ENCODE data around the gene SLC28A1. TPM values are rescaled to one million over a fixed set of nuclear protein-coding genes. Genes with fewer than 3 reads are reported as not detected.
"Not testable (repeated sequence)": the region's sequence is repeated elsewhere in the genome, so short reads cannot be mapped to it uniquely, and the experiment has no call there.

SLC28A1 gene
- total and polyA plus RNA-seq, 4 donors: 0.09 to 39.7 (median 18.3) TPM

DNA sequence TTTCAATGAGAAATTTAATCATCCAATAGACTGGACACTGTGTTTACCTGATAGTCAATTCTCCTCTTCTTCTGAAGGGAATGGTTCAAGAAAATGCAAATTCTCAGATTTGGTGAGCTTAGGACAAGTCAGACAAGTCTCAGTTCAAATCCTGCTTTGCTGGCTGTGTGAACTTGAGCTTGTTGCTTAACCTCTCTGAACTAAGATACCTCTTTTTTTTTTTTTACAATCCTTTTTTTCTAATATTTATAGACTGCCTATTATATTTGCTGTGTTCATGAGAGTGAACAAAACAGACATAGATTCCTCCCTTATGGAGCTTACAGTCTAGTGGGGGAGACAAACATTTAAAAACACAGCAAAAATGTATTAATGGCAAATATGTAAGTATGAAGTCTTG lies 8.2 kb upstream of the SLC28A1 start:
- Histone ChIP-seq H3K9ac (ENCODE audit: low read depth in 1 of 2, low read length in 2 of 2) (no peak overlapping the region), H3K36me3 (ENCODE audit: control insufficient read depth in 4 of 4, insufficient read depth in 3 of 4, low read depth in 1 of 4, low read length in 3 of 4) (no peaks in the 10 kb centered on the region), H3K4me1 (ENCODE audit: control insufficient read depth in 4 of 4, insufficient read depth in 4 of 4, low read length in 3 of 4) (peaks cover 0 to 8% (median 4%) of the 10 kb centered on the region in 4 donors), H3K4me3 (ENCODE audit: low read depth in 1 of 3, low read length in 3 of 3) (no peak overlapping the region), H3K27ac (ENCODE audit: low read depth in 1 of 2, low read length in 2 of 2) (no peak overlapping the region), H3K27me3 (ENCODE audit: control insufficient read depth in 4 of 4, insufficient read depth in 4 of 4, low read length in 3 of 4) (no peaks in the 10 kb centered on the region), H3K9me3 (ENCODE audit: control insufficient read depth in 4 of 4, low read length in 3 of 4) (no peaks in the 10 kb centered on the region)
- no peak for TF ChIP-seq TAF1 (conservative IDR thresholded peaks at IDR 0.05)
- TF ChIP-seq FOXA1 (IDR thresholded peaks at IDR 0.05): no peak
- no peak for TF ChIP-seq JUND (IDR thresholded peaks at IDR 0.05)
- TF ChIP-seq SP1 (IDR thresholded peaks at IDR 0.05): no peak
- no peak for TF ChIP-seq GABPA (IDR thresholded peaks at IDR 0.05 in 1 of 2, conservative IDR thresholded peaks at IDR 0.05 in 1 of 2)
- no peak for TF ChIP-seq HNF4G (IDR thresholded peaks at IDR 0.05)
- TF ChIP-seq, protein P1, sequence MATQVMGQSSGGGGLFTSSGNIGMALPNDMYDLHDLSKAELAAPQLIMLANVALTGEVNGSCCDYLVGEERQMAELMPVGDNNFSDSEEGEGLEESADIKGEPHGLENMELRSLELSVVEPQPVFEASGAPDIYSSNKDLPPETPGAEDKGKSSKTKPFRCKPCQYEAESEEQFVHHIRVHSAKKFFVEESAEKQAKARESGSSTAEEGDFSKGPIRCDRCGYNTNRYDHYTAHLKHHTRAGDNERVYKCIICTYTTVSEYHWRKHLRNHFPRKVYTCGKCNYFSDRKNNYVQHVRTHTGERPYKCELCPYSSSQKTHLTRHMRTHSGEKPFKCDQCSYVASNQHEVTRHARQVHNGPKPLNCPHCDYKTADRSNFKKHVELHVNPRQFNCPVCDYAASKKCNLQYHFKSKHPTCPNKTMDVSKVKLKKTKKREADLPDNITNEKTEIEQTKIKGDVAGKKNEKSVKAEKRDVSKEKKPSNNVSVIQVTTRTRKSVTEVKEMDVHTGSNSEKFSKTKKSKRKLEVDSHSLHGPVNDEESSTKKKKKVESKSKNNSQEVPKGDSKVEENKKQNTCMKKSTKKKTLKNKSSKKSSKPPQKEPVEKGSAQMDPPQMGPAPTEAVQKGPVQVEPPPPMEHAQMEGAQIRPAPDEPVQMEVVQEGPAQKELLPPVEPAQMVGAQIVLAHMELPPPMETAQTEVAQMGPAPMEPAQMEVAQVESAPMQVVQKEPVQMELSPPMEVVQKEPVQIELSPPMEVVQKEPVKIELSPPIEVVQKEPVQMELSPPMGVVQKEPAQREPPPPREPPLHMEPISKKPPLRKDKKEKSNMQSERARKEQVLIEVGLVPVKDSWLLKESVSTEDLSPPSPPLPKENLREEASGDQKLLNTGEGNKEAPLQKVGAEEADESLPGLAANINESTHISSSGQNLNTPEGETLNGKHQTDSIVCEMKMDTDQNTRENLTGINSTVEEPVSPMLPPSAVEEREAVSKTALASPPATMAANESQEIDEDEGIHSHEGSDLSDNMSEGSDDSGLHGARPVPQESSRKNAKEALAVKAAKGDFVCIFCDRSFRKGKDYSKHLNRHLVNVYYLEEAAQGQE (IDR thresholded peaks at IDR 0.05): no peak
- DNase-seq (ENCODE audit: low spot score): no peak

DNA sequence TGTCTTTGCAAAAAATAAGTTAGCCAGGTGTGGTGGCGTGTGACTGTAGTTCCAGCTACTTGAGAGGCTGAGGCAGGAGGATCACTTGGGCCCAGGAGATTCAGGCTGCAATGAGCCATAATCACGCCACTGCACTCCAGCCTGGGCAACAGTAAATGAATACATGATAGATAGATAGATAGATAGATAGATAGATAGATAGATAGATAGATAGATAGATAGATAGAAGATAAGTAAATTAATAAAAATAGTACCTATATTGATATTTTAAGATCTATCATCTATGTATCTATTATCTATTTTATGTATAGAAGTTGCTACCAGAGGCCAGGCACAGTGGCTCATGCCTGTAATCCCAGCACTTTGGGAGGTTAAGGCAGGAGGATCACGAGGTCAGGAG lies 6.8 kb upstream of the SLC28A1 start:
- H3K9me3 ChIP-seq (ENCODE audit: control insufficient read depth in 4 of 4, low read length in 3 of 4); H3K9ac ChIP-seq (ENCODE audit: low read depth in 1 of 2, low read length in 2 of 2); H3K4me3 ChIP-seq (ENCODE audit: low read depth in 1 of 3, low read length in 3 of 3); DNase-seq (ENCODE audit: low spot score); H3K27ac ChIP-seq (ENCODE audit: low read depth in 1 of 2, low read length in 2 of 2); H3K36me3 ChIP-seq (ENCODE audit: control insufficient read depth in 4 of 4, insufficient read depth in 3 of 4, low read depth in 1 of 4, low read length in 3 of 4); H3K27me3 ChIP-seq (ENCODE audit: control insufficient read depth in 4 of 4, insufficient read depth in 4 of 4, low read length in 3 of 4); H3K4me1 ChIP-seq (ENCODE audit: control insufficient read depth in 4 of 4, insufficient read depth in 4 of 4, low read length in 3 of 4): not testable (repeated sequence)
- 94% methylated on average over 3 of the region's 3 CpGs for WGBS

DNA sequence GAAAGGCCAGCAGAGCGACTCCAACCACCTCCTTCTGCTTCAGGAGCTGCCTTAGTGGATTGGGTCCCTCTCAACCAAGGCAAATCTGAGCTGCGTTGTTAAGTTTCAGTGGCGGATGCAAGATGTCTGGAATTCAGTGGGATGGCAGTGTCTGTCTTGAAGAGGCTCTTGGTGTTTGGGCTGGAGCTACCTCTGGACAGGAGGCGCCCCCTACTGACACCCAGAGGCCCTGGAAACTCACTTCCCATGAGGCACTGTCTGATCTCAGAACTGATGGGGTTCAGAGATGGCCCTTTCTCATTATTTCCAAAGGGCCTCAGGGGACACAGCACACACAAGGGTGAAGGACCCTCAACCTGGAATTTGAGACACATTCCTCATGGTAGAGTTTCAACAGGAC lies 6.0 kb upstream of the SLC28A1 start:
- no peak overlapping the region for H3K9ac ChIP-seq (ENCODE audit: low read depth in 1 of 2, low read length in 2 of 2)
- peaks cover 0 to 10% (median 5%) of the 10 kb centered on the region in 4 donors for H3K4me1 ChIP-seq (ENCODE audit: control insufficient read depth in 4 of 4, insufficient read depth in 4 of 4, low read length in 3 of 4)
- no peak overlapping the region for H3K27ac ChIP-seq (ENCODE audit: low read depth in 1 of 2, low read length in 2 of 2)
- DNase-seq (ENCODE audit: low spot score): peak; percentile 67
- H3K4me3 ChIP-seq (ENCODE audit: low read depth in 1 of 3, low read length in 3 of 3): no peak overlapping the region
- TF ChIP-seq SP1 (IDR thresholded peaks at IDR 0.05) (no peak), HNF4A (conservative IDR thresholded peaks at IDR 0.05) (peak in 1 of 2 donors; percentile 38), RAD21 (IDR thresholded peaks at IDR 0.05) (peak; percentile 90 to 94), RXRA (IDR thresholded peaks at IDR 0.05) (peak in 1 of 2 donors; percentile 25), EGR1 (IDR thresholded peaks at IDR 0.05; ENCODE audit: low read depth in 2 of 2) (no peak)
- TF ChIP-seq, protein P2, sequence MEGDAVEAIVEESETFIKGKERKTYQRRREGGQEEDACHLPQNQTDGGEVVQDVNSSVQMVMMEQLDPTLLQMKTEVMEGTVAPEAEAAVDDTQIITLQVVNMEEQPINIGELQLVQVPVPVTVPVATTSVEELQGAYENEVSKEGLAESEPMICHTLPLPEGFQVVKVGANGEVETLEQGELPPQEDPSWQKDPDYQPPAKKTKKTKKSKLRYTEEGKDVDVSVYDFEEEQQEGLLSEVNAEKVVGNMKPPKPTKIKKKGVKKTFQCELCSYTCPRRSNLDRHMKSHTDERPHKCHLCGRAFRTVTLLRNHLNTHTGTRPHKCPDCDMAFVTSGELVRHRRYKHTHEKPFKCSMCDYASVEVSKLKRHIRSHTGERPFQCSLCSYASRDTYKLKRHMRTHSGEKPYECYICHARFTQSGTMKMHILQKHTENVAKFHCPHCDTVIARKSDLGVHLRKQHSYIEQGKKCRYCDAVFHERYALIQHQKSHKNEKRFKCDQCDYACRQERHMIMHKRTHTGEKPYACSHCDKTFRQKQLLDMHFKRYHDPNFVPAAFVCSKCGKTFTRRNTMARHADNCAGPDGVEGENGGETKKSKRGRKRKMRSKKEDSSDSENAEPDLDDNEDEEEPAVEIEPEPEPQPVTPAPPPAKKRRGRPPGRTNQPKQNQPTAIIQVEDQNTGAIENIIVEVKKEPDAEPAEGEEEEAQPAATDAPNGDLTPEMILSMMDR (IDR thresholded peaks at IDR 0.05; ENCODE audit: low read depth, low read length, missing input control): peak; percentile 76
- no peaks in the 10 kb centered on the region for H3K36me3 ChIP-seq (ENCODE audit: control insufficient read depth in 4 of 4, insufficient read depth in 3 of 4, low read depth in 1 of 4, low read length in 3 of 4)
- WGBS: 59% methylated on average over 4 of the region's 4 CpGs
- no peaks in the 10 kb centered on the region for H3K27me3 ChIP-seq (ENCODE audit: control insufficient read depth in 4 of 4, insufficient read depth in 4 of 4, low read length in 3 of 4)
- H3K9me3 ChIP-seq (ENCODE audit: control insufficient read depth in 4 of 4, low read length in 3 of 4): no peaks in the 10 kb centered on the region
